HEK293 (cell line): Measurements from ENCODE around the gene C1orf56.

Experiments used
- PBX3 ChIP-seq: sonication (generic); formaldehyde crosslinking; IDR thresholded peaks from 2 replicates; pipeline ENCODE4 v1.8.1; 2022; ENCODE audit warnings: mild to moderate bottlenecking, moderate library complexity, missing genetic modification reagents
- YY1 ChIP-seq: fragments of 450-650 bp; formaldehyde crosslinking; IDR thresholded peaks from 2 replicates; pipeline ENCODE4 v1.5.1; 2018; ENCODE audit warnings: missing biosample characterization, missing genetic modification characterization
- ZBTB21 ChIP-seq: fragments of 450-650 bp; formaldehyde crosslinking; IDR thresholded peaks from 2 replicates; pipeline ENCODE4 v1.5.1; 2017; ENCODE audit warnings: missing biosample characterization, missing genetic modification characterization
- ZNF350 ChIP-seq: fragments of 450-650 bp; formaldehyde crosslinking; IDR thresholded peaks from 2 replicates; pipeline ENCODE4 v1.5.0; 2017; ENCODE audit warnings: missing biosample characterization, mild to moderate bottlenecking, missing genetic modification characterization
- ZNF398 ChIP-seq: fragments of 450-650 bp; formaldehyde crosslinking; IDR thresholded peaks from 2 replicates; pipeline ENCODE4 v1.5.1; 2017; ENCODE audit warnings: missing biosample characterization, missing genetic modification characterization

- TF ChIP-seq YY1 (tag by site-specific recombination): no peak
- TF ChIP-seq ZNF350 (tag by site-specific recombination): no peak
- no peak for TF ChIP-seq ZNF398 (tag by site-specific recombination)
- TF ChIP-seq PBX3 (CRISPR knock-in tag): no peak
- TF ChIP-seq ZBTB21 (tag by site-specific recombination): no peak
Observed at GRCh38 chr1:151065089-151065645, 17.6 kb downstream of the C1orf56 start.
